HS-27A (cell line): ENCODE measurements around the gene ZBTB9.

Experiments
- DNase-seq: peaks from one replicate; pipeline ENCODE4 v3.0.0-alpha.2; 2012; ENCODE audit warnings: low read depth, missing footprints

Gene ZBTB9

GRCh38 chr6:33433544-33434191 is 20.7 kb upstream of the ZBTB9 start:
- no peak for DNase-seq

- DNase-seq: no peak
Measured at GRCh38 chr6:33434961-33435360, 19.4 kb upstream of the ZBTB9 start.

- no peak for DNase-seq
Measured at GRCh38 chr6:33437666-33438065, 16.7 kb upstream of the ZBTB9 start.

- no peak for DNase-seq
Measured at GRCh38 chr6:33438978-33439594, 15.3 kb upstream of the ZBTB9 start.

DNA sequence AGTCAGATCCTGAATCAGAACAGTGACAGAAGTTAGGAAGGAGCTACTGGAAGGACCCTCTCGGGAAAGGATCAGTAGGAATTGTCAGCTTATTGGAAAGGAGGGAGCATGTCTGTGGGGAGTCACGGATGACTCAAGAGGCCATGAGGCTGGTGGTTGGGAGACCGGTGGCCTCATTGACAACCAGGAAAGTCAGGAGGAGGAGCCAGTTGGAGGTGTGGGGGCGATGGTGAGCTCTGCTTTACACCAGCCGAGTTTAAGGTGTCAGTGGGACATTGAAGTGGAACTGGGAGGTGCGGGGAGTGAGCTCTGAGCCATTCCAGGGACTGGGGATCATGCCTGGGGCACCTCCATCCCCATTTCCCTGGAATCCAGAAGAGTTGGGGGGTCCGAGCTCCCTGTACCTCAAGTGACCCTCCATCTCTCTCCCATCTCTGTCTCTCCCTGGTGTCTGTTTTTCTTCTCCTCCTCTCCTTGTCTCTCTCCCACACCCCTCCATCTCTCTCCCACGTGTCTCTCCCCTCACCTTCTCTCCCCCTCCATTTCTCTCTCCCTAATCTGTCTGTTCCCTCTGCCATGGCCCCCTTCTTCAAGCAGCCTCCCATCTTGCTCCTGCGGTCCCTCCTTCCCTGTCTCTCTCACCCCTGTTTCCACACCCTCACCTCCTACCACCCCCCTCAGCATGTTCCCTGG is 14.3 kb upstream of the ZBTB9 start:
- DNase-seq: no peak

GRCh38 chr6:33440649-33441309 is 13.6 kb upstream of the ZBTB9 start:
- no peak for DNase-seq

DNA sequence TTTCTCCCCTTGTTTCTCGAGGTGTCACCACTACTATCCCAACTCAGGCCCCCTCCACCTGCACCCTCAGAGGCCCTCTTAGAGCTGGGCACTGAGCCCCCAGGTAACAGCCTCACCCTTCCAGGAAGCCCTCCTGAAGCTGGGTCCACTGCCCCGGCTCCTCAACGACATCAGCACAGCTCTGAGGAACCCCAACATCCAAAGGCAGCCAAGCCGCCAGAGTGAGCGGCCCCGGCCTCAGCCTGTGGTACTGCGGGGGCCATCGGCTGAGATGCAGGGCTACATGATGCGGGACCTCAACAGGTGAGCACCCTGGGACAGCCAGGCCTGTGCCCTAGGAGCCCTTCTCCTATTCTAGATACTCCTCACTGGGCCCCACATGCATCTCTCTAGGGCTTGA is 12.9 kb upstream of the ZBTB9 start:
- DNase-seq: no peak

DNA sequence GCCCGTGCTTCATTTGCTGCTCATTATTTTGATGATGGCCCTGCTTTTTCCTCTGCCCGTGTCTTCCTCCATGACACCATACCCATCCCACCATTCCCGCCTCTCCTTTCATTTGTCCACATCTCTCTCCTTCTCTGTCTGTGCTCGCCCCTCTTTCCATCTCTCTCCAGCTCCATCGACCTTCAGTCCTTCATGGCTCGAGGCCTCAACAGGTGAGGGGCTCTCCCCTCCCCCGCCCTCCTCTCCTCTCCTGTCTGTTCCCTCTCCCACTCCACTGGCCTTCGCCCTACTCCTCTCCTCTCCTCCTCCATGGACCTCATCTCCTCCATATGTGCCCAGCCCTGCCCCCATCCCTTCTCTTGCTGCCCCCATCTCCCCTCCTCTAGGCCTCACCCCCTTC is 12.1 kb upstream of the ZBTB9 start:
- DNase-seq: no peak

DNA sequence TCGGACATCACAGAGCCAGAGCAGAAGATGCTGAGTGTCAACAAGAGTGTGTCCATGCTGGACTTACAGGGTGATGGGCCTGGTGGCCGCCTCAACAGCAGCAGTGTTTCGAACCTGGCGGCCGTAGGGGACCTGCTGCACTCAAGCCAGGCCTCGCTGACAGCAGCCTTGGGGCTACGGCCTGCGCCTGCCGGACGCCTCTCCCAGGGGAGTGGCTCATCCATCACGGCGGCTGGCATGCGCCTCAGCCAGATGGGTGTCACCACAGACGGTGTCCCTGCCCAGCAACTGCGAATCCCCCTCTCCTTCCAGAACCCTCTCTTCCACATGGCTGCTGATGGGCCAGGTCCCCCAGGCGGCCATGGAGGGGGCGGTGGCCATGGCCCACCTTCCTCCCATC is 11.4 kb upstream of the ZBTB9 start:
- DNase-seq: no peak

DNA sequence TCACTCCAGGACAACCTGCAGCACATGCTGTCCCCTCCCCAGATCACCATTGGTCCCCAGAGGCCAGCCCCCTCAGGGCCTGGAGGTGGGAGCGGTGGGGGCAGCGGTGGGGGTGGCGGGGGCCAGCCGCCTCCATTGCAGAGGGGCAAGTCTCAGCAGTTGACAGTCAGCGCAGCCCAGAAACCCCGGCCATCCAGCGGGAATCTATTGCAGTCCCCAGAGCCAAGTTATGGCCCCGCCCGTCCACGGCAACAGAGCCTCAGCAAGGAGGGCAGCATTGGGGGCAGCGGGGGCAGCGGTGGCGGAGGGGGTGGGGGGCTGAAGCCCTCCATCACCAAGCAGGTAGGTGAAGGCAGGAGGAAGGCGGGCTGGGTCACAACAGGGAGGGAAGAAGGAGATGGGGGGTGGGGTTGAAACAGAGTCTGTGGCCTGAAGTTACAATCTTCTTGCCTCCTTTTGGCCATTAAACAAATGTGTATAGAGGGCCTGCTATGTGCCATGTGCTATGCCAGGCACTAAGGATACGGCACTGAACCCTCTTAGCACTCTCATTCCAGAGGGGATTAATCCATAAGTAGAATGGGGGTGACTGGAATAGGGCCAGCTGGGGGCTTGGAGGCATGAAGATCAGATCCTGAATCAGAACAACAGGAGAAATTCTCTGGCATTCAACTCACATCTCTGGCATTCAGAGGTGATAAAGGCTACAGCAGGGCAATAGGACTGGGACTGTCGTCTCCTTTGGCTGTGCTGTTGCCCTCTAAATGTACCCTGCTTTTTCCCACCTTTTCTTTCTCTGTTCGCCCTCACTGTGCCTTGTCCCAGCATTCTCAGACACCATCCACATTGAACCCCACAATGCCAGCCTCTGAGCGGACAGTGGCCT is 10.5 kb upstream of the ZBTB9 start:
- DNase-seq: no peak

- DNase-seq: no peak
Measured at GRCh38 chr6:33445119-33445603, 9.2 kb upstream of the ZBTB9 start.

DNA sequence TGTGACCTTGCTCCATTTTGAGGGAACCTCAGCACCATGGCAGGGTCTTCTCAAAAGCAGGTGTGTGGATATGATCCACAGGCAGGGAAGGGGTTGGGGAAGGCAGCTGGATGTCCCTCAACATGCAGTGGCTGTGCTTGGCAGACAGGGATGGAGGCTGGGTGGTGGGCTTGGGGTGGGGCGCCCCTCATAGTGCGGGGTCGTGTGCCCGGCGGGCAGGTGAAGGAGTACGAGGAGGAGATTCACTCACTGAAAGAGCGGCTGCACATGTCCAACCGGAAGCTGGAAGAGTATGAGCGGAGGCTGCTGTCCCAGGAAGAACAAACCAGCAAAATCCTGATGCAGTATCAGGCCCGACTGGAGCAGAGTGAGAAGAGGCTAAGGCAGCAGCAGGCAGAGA is 8.0 kb upstream of the ZBTB9 start:
- DNase-seq: no peak

- no peak for DNase-seq
Measured at GRCh38 chr6:33450434-33450833, 3.9 kb upstream of the ZBTB9 start.

GRCh38 chr6:33451606-33452005 is 2.8 kb upstream of the ZBTB9 start:
- no peak for DNase-seq

DNA sequence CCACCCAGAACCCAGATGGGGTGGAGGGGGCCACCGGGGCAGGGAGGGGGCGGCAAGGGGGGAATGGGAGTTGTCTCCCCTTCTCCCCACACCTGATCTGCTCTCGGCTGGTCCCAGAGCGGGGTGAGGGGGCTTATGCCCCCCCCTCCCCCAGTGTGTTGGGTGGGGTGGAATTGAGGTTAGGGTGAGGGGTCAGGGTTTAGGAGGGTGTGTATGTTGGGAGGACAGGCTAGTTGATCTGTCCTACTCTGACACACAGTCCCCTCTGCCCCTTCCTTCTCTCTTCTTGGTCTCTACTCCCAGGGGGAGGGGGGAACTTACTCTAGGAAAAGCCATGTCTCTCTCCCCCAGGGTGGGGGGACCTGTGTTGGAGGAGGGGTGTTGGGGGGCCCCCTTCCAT is 1.9 kb upstream of the ZBTB9 start:
- no peak for DNase-seq

DNA sequence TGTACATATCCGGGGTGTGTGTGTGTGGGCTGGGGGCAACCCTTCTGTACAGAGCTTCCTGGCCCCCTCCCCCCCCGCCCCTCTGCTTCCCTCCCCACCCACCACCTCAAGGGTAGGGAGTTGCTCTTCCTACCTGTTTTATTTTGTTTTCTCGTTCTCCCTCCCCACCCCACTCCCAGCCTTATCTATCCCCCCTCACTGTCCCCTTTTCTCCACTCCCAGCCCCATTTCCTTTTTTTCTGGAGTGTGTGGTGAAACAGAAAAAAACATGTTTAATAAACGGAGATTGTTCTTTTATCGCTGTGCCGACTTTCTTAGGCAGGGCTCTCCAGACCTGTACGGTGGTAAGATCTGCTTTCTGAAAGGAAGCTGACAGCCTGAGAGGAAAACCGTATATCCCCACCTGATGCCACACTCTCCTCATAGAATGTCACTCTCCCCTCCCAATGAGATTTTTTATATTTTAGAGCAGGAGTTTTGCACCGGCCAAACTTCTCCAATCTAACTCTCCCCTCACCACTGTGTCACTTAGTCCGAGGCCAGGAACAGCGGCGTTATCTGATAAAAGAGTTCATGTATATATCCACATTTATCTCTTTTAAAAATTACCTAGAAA is 875 bp upstream of the ZBTB9 start:
- DNase-seq: no peak

GRCh38 chr6:33455051-33455450 is 675 bp downstream of the ZBTB9 start:
- DNase-seq: no peak

DNA sequence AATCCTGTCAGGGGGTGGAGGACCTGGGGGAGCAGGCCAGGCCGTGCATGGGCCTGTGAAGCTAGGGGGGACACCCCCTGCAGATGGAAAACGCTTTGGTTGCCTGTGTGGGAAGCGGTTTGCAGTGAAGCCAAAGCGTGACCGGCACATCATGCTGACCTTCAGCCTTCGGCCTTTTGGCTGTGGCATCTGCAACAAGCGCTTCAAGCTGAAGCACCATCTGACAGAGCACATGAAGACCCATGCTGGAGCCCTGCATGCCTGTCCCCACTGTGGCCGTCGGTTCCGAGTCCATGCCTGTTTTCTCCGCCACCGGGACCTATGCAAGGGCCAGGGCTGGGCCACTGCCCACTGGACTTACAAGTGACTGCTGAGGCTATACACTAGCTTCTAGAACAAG is 1.8 kb downstream of the ZBTB9 start:
- DNase-seq: no peak

DNA sequence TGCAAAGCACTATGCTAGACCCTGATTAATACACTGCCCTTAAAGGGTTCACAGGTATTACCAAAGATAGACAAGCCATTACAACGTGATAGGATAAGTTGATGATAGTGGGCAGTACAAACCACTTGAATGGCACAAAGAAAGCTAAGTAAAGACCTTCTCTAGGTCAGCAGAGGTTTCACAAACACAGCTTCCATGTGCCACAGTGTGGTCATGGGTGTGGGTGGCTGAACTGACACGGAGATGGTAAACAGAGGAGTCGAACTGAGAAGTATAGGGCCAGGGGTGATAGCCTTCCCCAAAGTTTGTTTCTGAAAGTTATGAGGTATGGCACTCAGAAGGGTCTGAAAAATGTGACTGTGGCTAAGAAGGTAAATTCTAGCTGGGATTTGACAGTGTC is 4.3 kb downstream of the ZBTB9 start:
- DNase-seq: no peak

GRCh38 chr6:33459226-33459625 is 4.8 kb downstream of the ZBTB9 start:
- no peak for DNase-seq

DNA sequence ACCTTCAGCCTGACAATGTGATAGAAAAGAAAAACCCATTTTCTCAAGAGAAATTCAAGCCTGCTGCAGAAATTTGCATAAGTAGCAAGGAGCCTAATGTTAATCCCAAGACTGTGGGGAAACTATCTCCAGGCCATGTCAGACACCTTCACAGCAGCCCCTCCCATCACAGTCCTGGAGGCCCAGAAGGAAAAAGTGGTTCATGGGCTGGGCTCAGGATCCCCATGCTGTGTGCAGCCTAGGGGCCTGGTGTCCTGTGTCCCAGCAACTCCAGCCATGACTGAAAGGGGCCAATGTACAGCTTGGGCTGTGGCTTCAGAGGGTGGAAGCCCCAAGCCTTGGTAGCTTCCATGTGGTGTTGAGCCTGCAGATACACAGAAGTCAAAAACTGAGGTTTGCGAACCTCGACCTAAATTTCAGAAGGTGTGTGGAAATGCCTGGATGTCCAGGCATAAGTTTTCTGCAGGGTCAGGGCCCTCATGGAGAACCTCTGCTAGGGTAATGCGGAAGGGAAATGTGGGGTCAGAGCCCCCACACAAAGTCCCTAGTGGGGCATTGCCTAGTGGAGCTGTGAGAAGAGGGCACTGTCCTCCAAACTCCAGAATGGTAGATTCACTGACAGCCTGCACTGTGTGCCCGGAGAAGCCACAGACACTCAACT is 11.8 kb downstream of the ZBTB9 start:
- no peak for DNase-seq
